Neuronal stem cell (in vitro differentiated cells): ENCODE data around the gene LRPAP1.
A peak's percentile ranks its signal among the peaks of the same experiment; 100 is the strongest.
"Not testable (repeated sequence)": the region's sequence is repeated elsewhere in the genome, so short reads cannot be mapped to it uniquely, and the experiment has no call there.

ENCODE experiments used
- DNase-seq: peaks from one replicate; pipeline ENCODE4 v3.0.0-alpha.2; 2013; ENCODE audit warnings: low spot score
- H2AFZ ChIP-seq: one replicate; pipeline ENCODE4 v1.6.1; 2013; ENCODE audit warnings: mild to moderate bottlenecking, low read length, inconsistent platforms
- H2AK5ac ChIP-seq: 2 replicates; pipeline ENCODE4 v1.6.1; 2013; ENCODE audit warnings: low read depth, mild to moderate bottlenecking, inconsistent platforms, low read length, moderate library complexity, mixed read lengths
- H2BK120ac ChIP-seq: 2 replicates; pipeline ENCODE4 v1.6.1; 2013; ENCODE audit warnings: low read depth, mild to moderate bottlenecking, inconsistent platforms, low read length, moderate library complexity, mixed read lengths
- H2BK12ac ChIP-seq: one replicate; pipeline ENCODE4 v1.6.1; 2013; ENCODE audit warnings: low read length, inconsistent platforms
- H2BK15ac ChIP-seq: 2 replicates; pipeline ENCODE4 v1.6.1; 2013; ENCODE audit warnings: mild to moderate bottlenecking, low read length, inconsistent platforms, mixed read lengths
- H2BK5ac ChIP-seq: one replicate; pipeline ENCODE4 v1.6.1; 2013; ENCODE audit warnings: inconsistent platforms, mild to moderate bottlenecking, low read length, moderate library complexity
- H3K14ac ChIP-seq: one replicate; pipeline ENCODE4 v1.6.1; 2013; ENCODE audit warnings: low read length, inconsistent platforms
- H3K18ac ChIP-seq: 2 replicates; pipeline ENCODE4 v1.6.1; 2013; ENCODE audit warnings: low read length, inconsistent platforms
- H3K23ac ChIP-seq: 2 replicates; pipeline ENCODE4 v1.6.1; 2013; ENCODE audit warnings: low read depth, mild to moderate bottlenecking, mixed read lengths, low read length, inconsistent platforms; ENCODE audit not compliant: poor library complexity
- H3K27ac ChIP-seq: replicated peaks from 3 replicates; pipeline ENCODE4 v1.5.1; 2013; ENCODE audit warnings: low read length, inconsistent platforms
- H3K27me3 ChIP-seq, 3 experiments: 2 replicates each; pipeline ENCODE4 v1.6.1; 2013; ENCODE audit warnings: low read length in 3 of 3, mild to moderate bottlenecking in 2 of 3, inconsistent platforms in 1 of 3, low read depth in 1 of 3, mixed read lengths in 1 of 3, moderate library complexity in 1 of 3; ENCODE audit not compliant: control insufficient read depth in 3 of 3, insufficient read depth in 3 of 3
- H3K36me3 ChIP-seq, 2 donors: replicated peaks in 1 of 2; 2 replicates each; pipeline ENCODE4 v1.6.1; 2013; ENCODE audit warnings: low read length in 2 of 2; ENCODE audit not compliant: control insufficient read depth in 2 of 2, insufficient read depth in 2 of 2
- H3K4ac ChIP-seq: 2 replicates; pipeline ENCODE4 v1.6.1; 2013; ENCODE audit warnings: inconsistent platforms, mild to moderate bottlenecking, low read length, moderate library complexity
- H3K4me1 ChIP-seq, 2 donors: 1 replicate in 1 of 2; 2 replicates in 1 of 2; pipeline ENCODE4 v1.6.1; 2013; ENCODE audit warnings: low read length in 2 of 2, low read depth in 1 of 2; ENCODE audit not compliant: control insufficient read depth in 2 of 2, insufficient read depth in 1 of 2
- H3K4me2 ChIP-seq: one replicate; pipeline ENCODE4 v1.6.1; 2013; ENCODE audit warnings: mild to moderate bottlenecking, low read length, inconsistent platforms; ENCODE audit not compliant: insufficient read depth, poor library complexity, severe bottlenecking
- H3K4me3 ChIP-seq, 2 donors: 2 replicates each; pipeline ENCODE4 v1.5.1; 2013; ENCODE audit warnings: low read length in 2 of 2, mild to moderate bottlenecking in 2 of 2, inconsistent platforms in 1 of 2, moderate library complexity in 1 of 2
- H3K79me1 ChIP-seq: one replicate; pipeline ENCODE4 v1.6.1; 2013; ENCODE audit warnings: low read depth, mild to moderate bottlenecking, inconsistent platforms, low read length, moderate library complexity
- H3K9ac ChIP-seq: one replicate; pipeline ENCODE4 v1.6.1; 2013; ENCODE audit warnings: mild to moderate bottlenecking, low read depth, low read length, inconsistent platforms; ENCODE audit not compliant: poor library complexity
- H3K9me3 ChIP-seq, 2 donors: replicated peaks in 1 of 2; 2 replicates each; pipeline versions ENCODE3 to v1.6.1; 2013; ENCODE audit warnings: low read length in 2 of 2, mild to moderate bottlenecking in 2 of 2, inconsistent platforms in 1 of 2, low read depth in 1 of 2, mixed read lengths in 1 of 2, moderate library complexity in 1 of 2; ENCODE audit not compliant: control insufficient read depth in 2 of 2, insufficient read depth in 1 of 2
- H4K8ac ChIP-seq: one replicate; pipeline ENCODE4 v1.6.1; 2013; ENCODE audit warnings: low read depth, mild to moderate bottlenecking, inconsistent platforms, low read length, moderate library complexity
- H4K91ac ChIP-seq: one replicate; pipeline ENCODE4 v1.6.1; 2013; ENCODE audit warnings: low read length, low read depth, mild to moderate bottlenecking, inconsistent platforms; ENCODE audit not compliant: poor library complexity
- WGBS, 2 donors: extraction: QIAGEN DNeasy Blood & Tissue Kit; methylation state at CpG; one replicate each; pipeline ENCODE4 v1.1.7; 2013; ENCODE audit warnings: missing lambda C conversion rate in 2 of 2, mixed read lengths in 1 of 2; ENCODE audit not compliant: insufficient read length in 2 of 2, insufficient replicate concordance in 1 of 2; ENCODE audit errors: extremely low coverage in 2 of 2; 5-methylcytosine and 5-hydroxymethylcytosine counted together

LRPAP1 gene

GRCh38 chr4:3557676-3558513 is 25.7 kb upstream of the LRPAP1 start:
- H2BK5ac ChIP-seq, H3K79me1 ChIP-seq, H3K14ac ChIP-seq, H2AK5ac ChIP-seq, H3K9ac ChIP-seq, H2BK15ac ChIP-seq, H2BK120ac ChIP-seq, H3K23ac ChIP-seq, DNase-seq, H3K4me1 ChIP-seq, H3K18ac ChIP-seq, H3K4me2 ChIP-seq, H3K27me3 ChIP-seq, H3K27ac ChIP-seq, H3K36me3 ChIP-seq, H3K4ac ChIP-seq, H2AFZ ChIP-seq, H3K9me3 ChIP-seq, H3K4me3 ChIP-seq, H4K91ac ChIP-seq, H2BK12ac ChIP-seq: not testable (repeated sequence)
- WGBS, 2 donors: no CpG with 5 or more reads among the region's 17 CpGs
- H4K8ac ChIP-seq: peak overlapping the region; percentile 17

GRCh38 chr4:3557088-3557492 is 24.9 kb upstream of the LRPAP1 start:
- H3K23ac ChIP-seq, H4K8ac ChIP-seq, H2BK120ac ChIP-seq, H3K4me2 ChIP-seq, H2BK12ac ChIP-seq, H3K27me3 ChIP-seq, H2BK5ac ChIP-seq, H2AFZ ChIP-seq, H3K4me1 ChIP-seq, H3K18ac ChIP-seq, H2BK15ac ChIP-seq, H4K91ac ChIP-seq, H3K4ac ChIP-seq, H2AK5ac ChIP-seq, H3K27ac ChIP-seq, H3K79me1 ChIP-seq, H3K4me3 ChIP-seq, H3K36me3 ChIP-seq, DNase-seq, H3K9me3 ChIP-seq, H3K14ac ChIP-seq: not testable (repeated sequence)
- H3K9ac ChIP-seq: peak overlapping the region; percentile 30
- no CpG with 5 or more reads among the region's 9 CpGs for WGBS, 2 donors

GRCh38 chr4:3556244-3556867 is 24.1 kb upstream of the LRPAP1 start:
- H3K14ac ChIP-seq, H4K91ac ChIP-seq, H3K79me1 ChIP-seq, H3K4me2 ChIP-seq, H3K9me3 ChIP-seq, H3K18ac ChIP-seq, H2BK5ac ChIP-seq, H3K4ac ChIP-seq, DNase-seq, H3K4me1 ChIP-seq, H4K8ac ChIP-seq, H2BK12ac ChIP-seq, H2BK15ac ChIP-seq, H2AK5ac ChIP-seq, H2AFZ ChIP-seq, H3K36me3 ChIP-seq, H3K23ac ChIP-seq, H3K27ac ChIP-seq, H2BK120ac ChIP-seq, H3K9ac ChIP-seq, H3K27me3 ChIP-seq: not testable (repeated sequence)
- H3K4me3 ChIP-seq: peak overlapping the region in 1 of 2 donors; percentile 42
- WGBS, 2 donors: no CpG with 5 or more reads among the region's 17 CpGs

GRCh38 chr4:3555459-3556070 is 23.3 kb upstream of the LRPAP1 start:
- DNase-seq, H3K9ac ChIP-seq, H2BK15ac ChIP-seq, H2BK12ac ChIP-seq, H3K23ac ChIP-seq, H3K4me1 ChIP-seq, H4K8ac ChIP-seq, H2AK5ac ChIP-seq, H3K4ac ChIP-seq, H3K79me1 ChIP-seq, H2BK120ac ChIP-seq, H3K14ac ChIP-seq, H2AFZ ChIP-seq, H3K4me3 ChIP-seq, H3K4me2 ChIP-seq, H3K27ac ChIP-seq, H4K91ac ChIP-seq, H3K9me3 ChIP-seq, H3K36me3 ChIP-seq, H3K18ac ChIP-seq, H3K27me3 ChIP-seq, H2BK5ac ChIP-seq: not testable (repeated sequence)
- no CpG with 5 or more reads among the region's 18 CpGs for WGBS, 2 donors
